ENCODE measurements around the gene LRRC4B. TPM values are rescaled to one million over a fixed set of nuclear protein-coding genes. Genes with fewer than 3 reads are reported as not detected.
"Not testable (repeated sequence)": the region's sequence is repeated elsewhere in the genome, so short reads cannot be mapped to it uniquely, and the experiment has no call there.

The LRRC4B gene, protein sequence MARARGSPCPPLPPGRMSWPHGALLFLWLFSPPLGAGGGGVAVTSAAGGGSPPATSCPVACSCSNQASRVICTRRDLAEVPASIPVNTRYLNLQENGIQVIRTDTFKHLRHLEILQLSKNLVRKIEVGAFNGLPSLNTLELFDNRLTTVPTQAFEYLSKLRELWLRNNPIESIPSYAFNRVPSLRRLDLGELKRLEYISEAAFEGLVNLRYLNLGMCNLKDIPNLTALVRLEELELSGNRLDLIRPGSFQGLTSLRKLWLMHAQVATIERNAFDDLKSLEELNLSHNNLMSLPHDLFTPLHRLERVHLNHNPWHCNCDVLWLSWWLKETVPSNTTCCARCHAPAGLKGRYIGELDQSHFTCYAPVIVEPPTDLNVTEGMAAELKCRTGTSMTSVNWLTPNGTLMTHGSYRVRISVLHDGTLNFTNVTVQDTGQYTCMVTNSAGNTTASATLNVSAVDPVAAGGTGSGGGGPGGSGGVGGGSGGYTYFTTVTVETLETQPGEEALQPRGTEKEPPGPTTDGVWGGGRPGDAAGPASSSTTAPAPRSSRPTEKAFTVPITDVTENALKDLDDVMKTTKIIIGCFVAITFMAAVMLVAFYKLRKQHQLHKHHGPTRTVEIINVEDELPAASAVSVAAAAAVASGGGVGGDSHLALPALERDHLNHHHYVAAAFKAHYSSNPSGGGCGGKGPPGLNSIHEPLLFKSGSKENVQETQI
- 0.07 TPM in 1 of 2 replicates, not detected in the other for total RNA-seq

DNA sequence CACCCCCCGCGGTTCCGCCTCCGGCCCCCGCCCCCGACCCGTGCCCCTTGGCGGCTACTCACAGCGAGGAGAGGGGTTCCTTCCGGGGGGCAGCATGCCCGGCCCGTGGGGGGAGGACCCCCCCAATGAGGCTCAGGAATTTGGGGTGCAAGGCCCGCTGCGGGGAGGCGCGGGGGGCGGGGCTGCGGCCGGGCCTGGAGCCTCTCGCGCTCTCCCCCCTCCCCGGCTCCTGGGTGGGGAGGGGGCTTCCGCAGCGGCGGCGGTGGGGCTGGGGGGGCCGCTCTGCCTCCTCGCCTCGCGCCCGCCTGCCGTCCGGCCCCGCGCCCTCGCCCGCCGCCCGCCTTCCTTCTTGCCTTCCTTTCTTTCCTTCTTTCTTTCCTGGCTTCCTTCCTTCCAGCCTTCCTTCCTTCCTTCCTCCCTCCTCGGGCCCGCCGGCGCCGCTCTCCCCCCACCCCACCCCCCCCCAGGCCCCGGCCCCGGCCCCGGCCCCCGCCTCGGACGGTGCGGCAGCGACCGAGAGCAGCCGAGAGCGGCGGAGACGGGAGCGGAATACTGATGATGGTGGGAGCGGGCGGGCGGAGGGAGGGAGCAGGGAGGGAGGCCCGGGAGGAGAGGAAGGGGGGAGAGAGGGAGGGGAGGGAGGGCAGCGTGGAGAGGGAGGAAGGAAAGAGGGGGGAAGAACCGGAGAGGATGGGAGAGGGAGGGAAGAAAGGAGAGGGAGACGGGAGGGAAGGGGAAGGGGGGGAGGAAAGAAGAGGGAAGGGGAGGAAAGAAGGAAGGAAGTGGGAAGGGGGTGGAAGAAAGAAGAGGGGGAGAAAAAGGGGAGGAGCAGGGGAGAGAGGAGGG, at the start of gene LRRC4B:
LRRC4B (minus strand) TSS at position 554 of the 846 bp plus-strand sequence. CDS start 19,597 bp downstream, outside the sequence.
- no peak for DNase-seq (ENCODE audit: low read depth, low spot score)

DNA sequence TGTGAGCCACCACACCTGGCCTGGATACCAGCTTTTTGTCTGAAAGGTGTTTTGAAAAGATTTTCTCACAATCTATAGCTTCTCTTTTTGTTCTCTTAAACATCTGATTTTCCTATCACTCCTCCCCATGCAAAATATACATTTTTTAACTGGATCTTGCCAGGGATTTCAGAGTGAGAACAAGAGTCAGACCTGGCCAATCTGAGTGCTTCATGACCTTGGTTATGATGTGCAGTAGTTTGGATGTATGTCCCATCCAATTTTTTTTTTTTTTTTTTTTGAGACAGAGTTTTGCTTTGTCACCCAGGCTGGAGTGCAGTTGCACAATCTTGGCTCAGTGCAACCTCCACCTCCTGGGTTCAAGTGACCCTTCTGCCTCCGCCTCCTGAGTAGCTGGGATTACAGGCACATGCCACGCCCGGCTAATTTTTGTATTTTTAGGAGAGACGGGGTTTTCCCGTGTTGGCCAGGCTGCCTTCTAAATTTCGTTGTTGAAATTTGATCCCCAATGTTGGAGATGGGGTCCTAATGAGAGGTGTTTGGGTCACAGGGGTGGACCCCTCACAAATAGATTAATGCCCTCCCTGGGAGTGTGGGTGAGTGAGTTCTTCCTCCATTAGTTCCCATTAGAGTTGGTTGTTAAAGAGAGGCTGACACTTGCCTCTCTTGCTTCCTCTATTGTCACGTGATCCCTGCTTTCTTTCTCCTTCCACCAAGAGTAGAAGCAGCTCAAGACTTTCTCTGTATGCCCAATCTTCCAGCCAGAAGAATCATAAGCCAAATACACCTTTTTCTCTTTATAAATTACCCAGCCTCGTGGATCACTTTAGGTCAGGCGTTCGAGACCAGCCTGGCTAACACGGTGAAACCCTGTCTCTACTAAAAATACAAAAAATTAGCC, 44.5 kb upstream of the LRRC4B start:
- DNase-seq (ENCODE audit: low read depth, low spot score): not testable (repeated sequence)

DNA sequence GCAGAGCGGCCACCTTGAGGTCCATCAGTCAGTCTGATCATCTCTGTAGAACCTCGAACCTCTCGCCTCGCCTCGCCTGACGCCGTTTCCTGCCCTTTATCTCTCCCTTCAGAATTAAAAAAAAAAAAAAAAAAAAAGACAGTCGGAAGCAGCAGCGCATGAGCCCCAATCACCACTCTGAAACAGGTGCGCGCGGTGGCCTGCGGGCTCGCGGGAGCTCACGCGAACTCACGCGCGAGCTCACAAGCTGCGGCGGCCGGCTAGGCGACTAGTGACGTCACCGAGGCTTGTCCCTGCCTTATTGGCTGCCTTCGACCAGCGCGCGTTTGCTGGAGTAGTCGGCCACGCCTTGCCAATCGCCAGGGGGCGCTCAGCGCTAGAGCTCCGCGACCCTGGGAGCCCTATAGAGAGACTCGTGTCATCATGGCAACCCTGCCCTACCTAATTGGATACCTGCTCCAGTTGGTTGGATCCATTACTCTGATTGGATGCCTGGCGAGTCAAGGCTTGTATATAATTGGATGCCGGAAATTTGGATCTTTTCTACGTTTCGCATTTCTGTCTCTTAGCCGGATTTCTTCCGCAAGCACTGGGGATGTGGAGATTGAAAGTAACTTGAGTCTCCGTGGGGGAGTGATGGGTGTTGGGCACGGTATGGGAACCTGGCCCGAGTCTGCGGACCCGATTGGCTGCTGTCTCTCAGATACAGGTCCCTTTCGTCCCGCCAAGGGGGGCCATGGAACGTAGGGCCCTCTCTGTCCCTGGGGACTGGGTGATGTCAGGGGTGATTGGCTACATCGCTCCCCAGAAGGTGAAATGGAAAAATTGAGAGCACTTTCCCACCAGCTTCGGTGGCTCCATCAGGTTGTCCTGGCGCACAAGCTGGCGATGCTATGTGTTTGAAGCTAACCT, 39.9 kb upstream of the LRRC4B start:
- peak; percentile 62 for DNase-seq (ENCODE audit: low read depth, low spot score)

DNA sequence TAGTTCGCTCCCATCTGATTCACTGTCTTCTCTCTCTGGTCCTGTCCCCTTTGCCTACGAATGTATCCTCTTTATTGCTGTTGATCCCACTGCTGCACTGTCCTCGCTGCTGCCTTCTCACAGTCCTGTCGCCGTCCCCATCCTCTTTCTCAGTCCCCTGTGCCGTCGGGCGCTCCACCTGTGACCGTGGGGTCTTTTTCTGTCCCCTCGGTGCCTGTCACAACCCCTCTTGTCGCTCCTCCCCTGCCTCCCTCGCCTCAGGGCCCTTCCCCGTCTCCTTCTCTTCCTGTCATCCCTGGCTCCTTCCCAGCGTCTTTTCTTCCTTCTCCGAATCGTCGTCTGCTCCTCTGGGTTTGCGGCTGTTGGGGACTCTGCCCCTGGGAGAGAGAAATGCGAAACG, 39.2 kb upstream of the LRRC4B start:
- no peak for DNase-seq (ENCODE audit: low read depth, low spot score)

DNA sequence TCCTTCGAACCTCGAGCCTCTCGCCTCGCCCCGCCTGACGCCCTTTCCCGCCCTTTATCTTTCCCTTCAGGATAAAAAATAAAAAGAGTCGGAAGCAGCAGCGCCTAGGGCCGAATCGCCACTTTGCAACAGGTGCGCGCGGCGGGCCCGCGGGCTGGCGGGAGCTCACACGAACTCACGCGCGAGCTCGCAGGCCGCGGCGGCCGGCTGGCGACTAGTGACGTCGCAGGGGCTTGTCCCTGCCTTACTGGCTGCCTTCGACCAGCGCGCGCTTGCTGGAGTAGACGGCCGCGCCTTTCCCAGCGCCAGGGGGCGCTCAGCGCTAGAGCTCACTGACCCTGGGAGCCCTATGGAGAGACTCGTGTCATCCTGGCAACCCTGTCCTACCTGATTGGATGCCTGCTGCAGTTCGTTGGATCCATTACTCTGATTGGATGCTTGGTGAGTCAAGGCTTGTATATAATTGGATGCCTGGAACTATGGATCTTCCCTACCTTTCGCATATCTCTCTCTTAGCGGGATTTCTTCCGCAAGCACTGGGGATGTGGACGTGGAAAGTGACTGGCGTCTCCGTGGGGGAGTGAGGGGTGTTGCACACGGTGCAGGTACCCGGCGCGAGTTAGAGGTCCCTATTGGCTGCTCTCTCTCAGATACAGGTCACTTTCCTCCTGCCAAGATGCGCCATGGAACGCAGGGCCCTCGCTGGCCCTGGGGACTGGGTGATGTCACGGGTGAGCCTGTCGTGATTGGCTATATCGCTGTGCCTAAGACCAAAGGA, 38.0 kb upstream of the LRRC4B start:
- DNase-seq (ENCODE audit: low read depth, low spot score): not testable (repeated sequence)

DNA sequence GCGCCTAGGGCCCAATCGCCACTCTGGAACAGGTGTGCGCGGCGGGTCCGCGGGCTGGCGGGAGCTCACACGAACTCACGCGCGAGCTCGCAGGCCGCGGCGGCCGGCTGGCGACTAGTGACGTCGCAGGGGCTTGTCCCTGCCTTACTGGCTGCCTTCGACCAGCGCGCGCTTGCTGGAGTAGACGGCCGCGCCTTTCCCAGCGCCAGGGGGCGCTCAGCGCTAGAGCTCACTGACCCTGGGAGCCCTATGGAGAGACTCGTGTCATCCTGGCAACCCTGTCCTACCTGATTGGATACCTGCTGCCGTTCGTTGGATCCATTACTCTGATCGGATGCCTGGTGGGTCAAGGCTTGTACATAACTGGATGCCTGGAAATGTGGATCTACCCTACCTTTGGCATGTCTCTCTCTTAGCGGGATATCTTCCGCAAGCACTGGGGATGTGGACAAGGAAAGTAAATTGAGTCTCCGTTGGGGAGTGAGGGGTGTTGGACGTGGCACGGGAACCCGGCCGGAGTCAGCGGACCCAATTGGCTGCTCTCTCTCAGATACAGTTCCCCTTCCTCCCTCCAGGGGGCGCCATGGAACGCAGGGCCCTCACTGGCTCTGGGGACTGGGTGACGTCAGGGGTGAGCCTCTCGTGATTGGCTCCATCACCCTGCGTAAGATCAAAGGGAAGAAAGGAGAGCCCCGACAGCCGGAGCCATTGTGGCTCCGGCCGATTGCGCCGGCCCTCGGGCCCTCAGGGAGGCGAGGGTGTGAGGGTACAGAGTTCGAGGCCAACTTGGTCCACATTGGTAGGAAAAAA, 36.2 kb upstream of the LRRC4B start:
- DNase-seq (ENCODE audit: low read depth, low spot score): not testable (repeated sequence)

DNA sequence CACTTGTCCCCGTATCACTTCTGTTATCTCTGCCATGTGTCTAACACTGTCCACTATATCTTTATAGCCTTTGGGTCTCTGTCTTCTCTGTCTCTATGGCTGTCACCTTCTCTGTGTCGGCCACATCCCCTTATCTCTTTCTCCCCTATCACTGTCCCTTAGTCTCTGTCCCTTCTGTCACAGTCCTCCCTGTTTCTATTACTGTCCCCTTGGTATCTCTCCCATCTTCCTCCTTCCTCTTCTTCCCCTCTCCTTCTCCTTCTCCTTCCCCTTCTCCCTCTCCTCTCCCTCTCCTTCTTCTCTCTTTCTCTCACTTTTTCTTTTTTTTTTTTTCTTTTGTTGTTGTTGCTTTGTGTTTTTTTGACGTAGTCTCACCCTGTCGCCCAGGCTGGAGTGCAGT, 34.7 kb upstream of the LRRC4B start:
- DNase-seq (ENCODE audit: low read depth, low spot score): no peak

DNA sequence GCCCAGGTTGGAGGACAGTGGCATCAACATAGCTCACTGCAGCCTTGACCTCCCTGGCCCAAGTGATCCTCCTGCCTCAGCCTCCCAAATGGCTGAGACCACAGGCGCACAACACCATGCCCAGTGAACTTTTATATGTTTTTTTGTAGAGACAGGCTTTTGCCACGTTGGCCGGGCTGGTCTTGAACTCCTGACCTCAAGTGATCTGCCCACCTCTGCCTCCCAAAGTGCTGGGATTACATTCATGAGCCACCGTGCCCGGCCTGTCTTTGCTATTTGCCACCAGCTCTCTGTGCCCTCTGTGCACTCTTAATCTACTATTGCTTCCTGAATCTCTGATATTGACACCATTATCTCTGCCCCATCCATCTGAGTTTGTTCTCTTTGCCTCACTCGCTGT, 34.3 kb upstream of the LRRC4B start:
- no peak for DNase-seq (ENCODE audit: low read depth, low spot score)

DNA sequence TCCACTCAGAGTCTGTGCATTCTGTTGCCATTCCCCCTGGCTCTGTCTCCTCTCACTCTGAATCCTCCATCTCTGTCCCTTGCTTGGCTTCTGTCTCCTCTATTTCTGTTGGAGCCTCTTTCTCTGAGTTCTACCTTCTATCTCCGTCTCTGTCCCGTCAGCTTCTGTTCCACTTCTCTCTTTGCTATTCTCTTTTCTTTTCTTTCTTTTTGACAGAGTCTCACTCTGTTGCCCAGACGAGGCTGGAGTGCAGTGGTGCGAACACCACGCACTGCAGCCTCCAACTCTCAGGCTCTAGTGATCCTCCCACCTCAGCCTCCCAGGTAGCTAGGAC, 33.8 kb upstream of the LRRC4B start:
- DNase-seq (ENCODE audit: low read depth, low spot score): no peak

DNA sequence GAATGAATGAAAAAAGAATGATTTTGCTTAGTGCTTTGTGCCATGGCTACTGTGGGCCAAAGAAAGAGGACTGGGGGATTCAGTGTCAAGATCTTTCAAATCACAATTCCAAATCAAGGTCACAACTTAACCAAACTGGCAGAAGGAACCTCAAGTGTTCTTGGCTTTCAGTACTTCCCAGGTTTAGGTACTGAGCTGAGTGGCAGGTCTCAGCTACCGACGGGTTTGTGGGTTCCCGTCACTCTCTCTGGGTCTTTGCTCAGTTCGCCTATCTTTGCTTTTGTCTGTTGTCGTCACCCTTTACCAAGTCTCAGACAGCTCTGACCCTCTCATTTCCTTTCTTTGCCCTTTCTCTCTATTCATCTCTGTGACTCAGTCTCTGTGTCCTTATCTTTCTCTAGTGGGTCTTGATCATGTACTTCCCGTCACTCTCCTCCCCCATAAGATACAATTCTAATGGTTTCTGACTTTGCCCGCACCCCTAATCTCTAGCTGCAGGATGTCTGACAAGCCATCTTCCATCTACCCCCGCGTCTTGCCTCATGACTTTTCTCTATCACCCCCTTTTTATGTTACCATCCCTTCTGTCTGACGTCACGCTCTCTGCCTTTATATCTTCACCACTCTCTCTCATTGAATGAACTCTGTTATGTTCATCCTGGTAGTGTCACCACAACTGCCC, 33.3 kb upstream of the LRRC4B start:
- no peak for DNase-seq (ENCODE audit: low read depth, low spot score)

DNA sequence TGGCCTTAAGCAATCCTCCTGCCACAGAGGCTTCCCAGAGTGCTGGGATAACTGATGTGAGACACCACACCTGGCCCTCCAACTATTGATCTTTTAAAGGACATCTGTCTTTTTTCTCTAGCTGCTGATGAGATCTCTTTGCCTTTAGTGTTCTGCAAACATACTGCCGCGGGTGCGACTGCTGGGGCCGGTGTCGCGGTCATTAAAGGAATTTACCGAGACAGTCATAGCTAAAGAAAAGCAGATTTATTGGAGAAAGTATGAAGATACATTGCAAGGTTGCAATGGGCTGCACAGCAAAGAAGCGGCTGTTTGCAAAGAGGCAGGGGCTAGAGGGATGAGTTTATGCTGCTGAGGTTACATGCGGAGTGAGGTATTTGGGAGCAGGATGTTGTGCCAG, 31.2 kb upstream of the LRRC4B start:
- no peak for DNase-seq (ENCODE audit: low read depth, low spot score)

DNA sequence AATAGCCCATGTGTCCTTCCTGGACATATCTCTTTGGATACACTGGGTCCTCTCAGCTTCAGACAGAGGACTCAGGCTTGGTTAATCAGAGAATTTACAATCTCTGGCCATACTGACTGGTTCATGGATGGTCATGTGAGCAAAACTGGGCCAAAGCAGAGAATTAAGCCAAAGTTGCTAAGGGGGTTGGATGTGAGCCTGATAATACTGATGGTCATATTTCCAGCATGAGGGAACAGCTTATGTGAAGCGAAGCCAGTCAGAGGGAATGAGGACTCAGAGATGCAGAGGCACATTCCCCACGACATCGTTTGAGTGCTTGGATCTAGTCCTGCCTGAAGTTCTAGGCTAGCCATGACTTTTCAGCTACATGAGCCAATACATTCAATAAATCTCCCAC, 22.0 kb upstream of the LRRC4B start:
- DNase-seq (ENCODE audit: low read depth, low spot score): no peak

DNA sequence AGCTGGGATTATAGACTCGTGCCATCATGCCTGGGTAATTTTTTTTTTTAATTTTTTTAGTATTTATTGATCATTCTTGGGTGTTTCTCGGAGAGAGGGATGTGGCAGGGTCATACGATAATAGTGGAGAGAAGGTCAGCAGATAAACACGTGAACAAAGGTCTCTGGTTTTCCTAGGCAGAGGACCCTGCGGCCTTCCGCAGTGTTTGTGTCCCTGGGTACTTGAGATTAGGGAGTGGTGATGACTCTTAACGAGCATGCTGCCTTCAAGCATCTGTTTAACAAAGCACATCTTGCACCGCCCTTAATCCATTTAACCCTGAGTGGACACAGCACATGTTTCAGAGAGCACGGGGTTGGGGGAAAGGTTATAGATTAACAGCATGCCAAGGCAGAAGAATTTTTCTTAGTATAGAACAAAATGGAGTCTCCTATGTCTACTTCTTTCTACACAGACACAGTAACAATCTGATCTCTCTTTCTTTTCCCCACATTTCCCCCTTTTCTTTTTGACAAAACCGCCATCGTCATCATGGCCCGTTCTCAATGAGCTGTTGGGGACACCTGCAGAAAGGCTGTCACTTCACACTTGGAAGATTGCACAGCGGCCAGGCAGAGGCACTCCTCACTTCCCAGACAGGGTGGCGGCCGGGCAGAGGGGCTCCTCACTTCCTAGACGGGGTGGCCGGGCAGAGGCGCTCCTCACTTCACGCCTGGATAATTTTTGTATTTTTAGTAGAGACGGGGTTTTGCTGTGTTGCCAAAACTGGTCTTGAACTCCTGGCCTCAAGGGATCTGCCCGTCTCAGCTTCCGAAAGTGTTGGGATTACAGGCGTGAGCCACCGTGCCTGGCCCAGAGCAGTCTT, 13.8 kb upstream of the LRRC4B start:
- DNase-seq (ENCODE audit: low read depth, low spot score): not testable (repeated sequence)

DNA sequence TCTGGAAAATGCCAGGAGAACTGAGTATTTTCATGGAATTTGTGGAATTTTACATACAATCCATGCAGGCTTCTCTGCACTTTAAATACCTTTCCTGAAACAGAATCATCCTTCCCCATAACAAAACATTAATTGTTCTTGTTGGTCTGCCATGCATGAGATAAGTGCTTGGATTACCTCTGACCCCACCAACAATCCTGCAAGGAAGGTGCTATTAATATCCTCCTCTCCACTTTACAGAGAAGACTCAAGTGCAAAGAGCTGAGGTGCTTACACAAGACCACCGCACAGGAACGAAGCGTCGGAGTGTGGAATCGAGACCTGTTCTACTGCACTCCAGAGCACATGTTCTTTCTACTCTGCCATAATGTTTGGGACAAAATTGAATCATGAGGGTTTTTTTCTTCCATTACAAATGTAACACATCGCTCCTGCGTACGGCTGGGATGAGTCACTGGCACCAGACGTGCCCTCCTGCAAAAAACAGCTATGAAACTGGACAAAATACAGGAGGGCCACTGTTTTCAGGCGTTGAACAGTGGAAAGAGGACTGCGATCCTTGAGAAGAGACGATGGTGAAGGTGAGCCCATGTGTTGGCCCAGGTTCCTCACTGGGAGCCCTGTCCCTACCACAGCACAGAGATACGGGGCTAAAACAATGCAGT, 12.9 kb upstream of the LRRC4B start:
- no peak for DNase-seq (ENCODE audit: low read depth, low spot score)

DNA sequence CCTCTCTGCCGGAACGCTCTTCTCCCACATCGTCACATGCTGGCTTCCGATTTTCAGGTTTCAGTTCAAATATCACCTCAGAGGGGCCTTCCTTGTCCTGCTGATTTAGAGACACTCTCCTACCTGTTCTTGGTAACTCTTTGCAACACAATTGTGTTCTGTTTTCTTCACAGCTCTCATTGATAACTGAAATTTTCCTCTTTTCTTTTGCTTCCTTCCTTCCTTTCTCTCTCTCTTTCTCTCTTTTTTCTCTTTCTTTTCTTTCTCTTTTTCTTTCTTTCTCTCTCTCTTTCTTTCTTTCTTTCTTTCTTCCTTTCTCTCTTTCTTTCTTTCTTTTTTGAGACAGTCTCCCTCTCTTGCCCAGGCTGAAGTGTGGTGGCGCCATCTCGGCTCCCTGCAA, 12.0 kb upstream of the LRRC4B start:
- DNase-seq (ENCODE audit: low read depth, low spot score): no peak

DNA sequence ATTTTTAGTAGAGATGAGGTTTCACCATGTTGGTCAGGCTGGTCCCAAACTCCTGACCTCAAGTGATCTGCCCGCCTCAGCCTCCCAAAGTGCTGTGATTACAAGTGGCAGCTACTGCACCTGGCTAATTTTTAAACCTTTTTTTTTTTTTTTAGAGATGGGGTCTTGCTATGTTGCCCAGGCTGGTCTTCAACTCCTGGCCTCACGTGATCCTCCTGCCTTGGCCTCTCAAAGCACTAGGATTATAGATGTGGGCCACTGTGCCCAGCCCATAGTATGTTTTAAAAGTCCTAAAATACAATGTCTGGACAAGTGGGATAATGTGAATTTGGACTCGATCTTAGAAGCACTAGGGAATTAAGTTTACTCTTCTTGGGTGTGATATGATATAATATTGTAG, 8.5 kb upstream of the LRRC4B start:
- DNase-seq (ENCODE audit: low read depth, low spot score): not testable (repeated sequence)

Measured in pulmonary artery endothelial cell (primary cell).